HL-60/S4 treated with phorbol 12-myristate 13-acetate at 8.2 ng/mL for 4 days and 3 days (cell line): ENCODE results near the gene TNNI2.

ENCODE experiments used
- in situ Hi-C: fragments of 300-500 bp; cut with MboI; formaldehyde crosslinking; loops from 2 replicates; pipeline ENCODE4 v1.15.0; 2022; ENCODE audit warnings: low sequenced_read_pairs

Gene TNNI2

GRCh38 chr11:1857064-1857463, 18.3 kb downstream of the TNNI2 start:
- in situ Hi-C loops = no loop called here

- in situ Hi-C loops = no loop called here
Measured at GRCh38 chr11:1858154-1858553, 19.4 kb downstream of the TNNI2 start.

GRCh38 chr11:1858576-1858975, 19.8 kb downstream of the TNNI2 start:
- in situ Hi-C loops = no loop called here

- in situ Hi-C loops = no loop called here
Measured at GRCh38 chr11:1859004-1859403, 20.2 kb downstream of the TNNI2 start.

- in situ Hi-C loops = no loop called here
Measured at GRCh38 chr11:1860108-1860507, 21.3 kb downstream of the TNNI2 start.

- in situ Hi-C loops = no loop called here
Measured at GRCh38 chr11:1861435-1862411, 22.9 kb downstream of the TNNI2 start.

- in situ Hi-C loops = no loop called here
Measured at GRCh38 chr11:1862588-1863351, 24.0 kb downstream of the TNNI2 start.

- in situ Hi-C loops = no loop called here
Measured at GRCh38 chr11:1863352-1864216, 24.8 kb downstream of the TNNI2 start.

GRCh38 chr11:1864231-1864630, 25.4 kb downstream of the TNNI2 start:
- in situ Hi-C loops = no loop called here

- in situ Hi-C loops = no loop called here
Measured at GRCh38 chr11:1864831-1865665, 26.3 kb downstream of the TNNI2 start.

- in situ Hi-C loops = no loop called here
Measured at GRCh38 chr11:1866226-1866625, 27.4 kb downstream of the TNNI2 start.

- in situ Hi-C loops = no loop called here
Measured at GRCh38 chr11:1866776-1867175, 28.0 kb downstream of the TNNI2 start.

- in situ Hi-C loops = no loop called here
Measured at GRCh38 chr11:1867381-1867780, 28.6 kb downstream of the TNNI2 start.

- in situ Hi-C loops = no loop called here
Measured at GRCh38 chr11:1868056-1868635, 29.4 kb downstream of the TNNI2 start.

GRCh38 chr11:1868636-1869291, 30.0 kb downstream of the TNNI2 start:
- in situ Hi-C loops = no loop called here

- in situ Hi-C loops = no loop called here
Measured at GRCh38 chr11:1869427-1870325, 30.9 kb downstream of the TNNI2 start.

GRCh38 chr11:1870326-1870696, 31.5 kb downstream of the TNNI2 start:
- in situ Hi-C loops = no loop called here
